ENCODE results near the gene SLC26A6.

Gene SLC26A6

GRCh38 chr3:48641396-48641795, 6.1 kb upstream of the SLC26A6 start:
- TF ChIP-seq, protein P1, sequence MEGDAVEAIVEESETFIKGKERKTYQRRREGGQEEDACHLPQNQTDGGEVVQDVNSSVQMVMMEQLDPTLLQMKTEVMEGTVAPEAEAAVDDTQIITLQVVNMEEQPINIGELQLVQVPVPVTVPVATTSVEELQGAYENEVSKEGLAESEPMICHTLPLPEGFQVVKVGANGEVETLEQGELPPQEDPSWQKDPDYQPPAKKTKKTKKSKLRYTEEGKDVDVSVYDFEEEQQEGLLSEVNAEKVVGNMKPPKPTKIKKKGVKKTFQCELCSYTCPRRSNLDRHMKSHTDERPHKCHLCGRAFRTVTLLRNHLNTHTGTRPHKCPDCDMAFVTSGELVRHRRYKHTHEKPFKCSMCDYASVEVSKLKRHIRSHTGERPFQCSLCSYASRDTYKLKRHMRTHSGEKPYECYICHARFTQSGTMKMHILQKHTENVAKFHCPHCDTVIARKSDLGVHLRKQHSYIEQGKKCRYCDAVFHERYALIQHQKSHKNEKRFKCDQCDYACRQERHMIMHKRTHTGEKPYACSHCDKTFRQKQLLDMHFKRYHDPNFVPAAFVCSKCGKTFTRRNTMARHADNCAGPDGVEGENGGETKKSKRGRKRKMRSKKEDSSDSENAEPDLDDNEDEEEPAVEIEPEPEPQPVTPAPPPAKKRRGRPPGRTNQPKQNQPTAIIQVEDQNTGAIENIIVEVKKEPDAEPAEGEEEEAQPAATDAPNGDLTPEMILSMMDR (IDR thresholded peaks at IDR 0.05; ENCODE audit: insufficient read depth, low read depth, low read length, missing control alignments): no peak
- no peak overlapping the region for H3K4me3 ChIP-seq (ENCODE audit: low read depth, low read length)
- no peak for DNase-seq (ENCODE audit: low read depth)

DNA sequence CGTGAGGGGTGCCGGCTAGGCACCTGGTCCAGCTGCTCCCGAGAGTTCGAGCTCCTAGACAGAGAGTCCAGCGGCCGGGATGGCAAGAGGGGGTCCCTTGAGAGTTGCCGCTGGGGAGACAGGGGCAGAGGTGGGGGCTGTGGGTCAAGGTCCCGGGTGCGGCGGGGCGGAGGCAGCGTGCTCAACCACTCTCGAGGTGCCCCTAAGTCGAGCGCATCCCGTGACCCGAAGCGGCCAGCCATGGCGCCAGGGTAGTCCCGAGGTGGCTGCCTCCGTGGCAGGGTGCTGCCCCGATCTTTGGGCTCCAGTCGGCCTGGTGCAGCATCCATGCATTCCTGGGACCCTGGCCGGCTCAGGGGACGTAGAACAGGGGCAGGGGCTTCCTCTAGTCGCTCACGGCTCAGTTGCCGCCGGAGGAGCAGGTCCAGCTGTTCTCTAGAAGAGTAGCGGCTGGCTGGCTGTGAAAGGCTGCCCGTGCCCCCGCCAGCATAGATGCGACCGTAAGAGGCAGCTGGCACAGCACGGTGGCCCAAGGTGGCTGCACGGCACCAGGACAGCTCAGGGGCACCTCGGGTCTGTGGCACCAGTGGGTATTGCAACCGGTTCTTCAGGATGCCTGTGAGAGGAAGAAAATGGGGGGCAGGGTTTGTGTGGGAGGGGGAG, 4.8 kb upstream of the SLC26A6 start:
- DNase-seq (ENCODE audit: low read depth): no peak
- H3K4me3 ChIP-seq (ENCODE audit: low read depth, low read length): no peak overlapping the region
- TF ChIP-seq, protein P1 (IDR thresholded peaks at IDR 0.05; ENCODE audit: insufficient read depth, low read depth, low read length, missing control alignments): no peak

DNA sequence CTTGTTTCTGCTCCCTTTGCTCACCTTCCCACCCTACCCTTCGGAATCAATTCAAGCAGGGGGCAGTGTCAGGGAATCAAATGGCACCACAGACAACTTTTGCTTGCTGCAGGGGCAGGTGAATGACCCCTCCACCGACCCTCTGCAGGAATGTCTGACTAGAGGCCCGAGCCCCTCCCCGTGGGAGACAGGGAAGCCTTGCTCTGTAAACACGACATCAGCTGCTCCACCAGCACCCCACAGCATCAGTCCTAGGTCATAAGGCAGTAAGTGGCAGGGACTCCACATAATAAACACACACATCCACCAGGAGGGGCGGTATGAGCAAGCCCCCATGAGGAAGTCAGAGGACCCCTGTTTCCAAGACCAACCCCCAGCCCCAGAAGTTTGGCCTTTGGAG, 2.0 kb upstream of the SLC26A6 start:
- H3K4me3 ChIP-seq (ENCODE audit: low read depth, low read length): no peak overlapping the region
- no peak for DNase-seq (ENCODE audit: low read depth)

DNA sequence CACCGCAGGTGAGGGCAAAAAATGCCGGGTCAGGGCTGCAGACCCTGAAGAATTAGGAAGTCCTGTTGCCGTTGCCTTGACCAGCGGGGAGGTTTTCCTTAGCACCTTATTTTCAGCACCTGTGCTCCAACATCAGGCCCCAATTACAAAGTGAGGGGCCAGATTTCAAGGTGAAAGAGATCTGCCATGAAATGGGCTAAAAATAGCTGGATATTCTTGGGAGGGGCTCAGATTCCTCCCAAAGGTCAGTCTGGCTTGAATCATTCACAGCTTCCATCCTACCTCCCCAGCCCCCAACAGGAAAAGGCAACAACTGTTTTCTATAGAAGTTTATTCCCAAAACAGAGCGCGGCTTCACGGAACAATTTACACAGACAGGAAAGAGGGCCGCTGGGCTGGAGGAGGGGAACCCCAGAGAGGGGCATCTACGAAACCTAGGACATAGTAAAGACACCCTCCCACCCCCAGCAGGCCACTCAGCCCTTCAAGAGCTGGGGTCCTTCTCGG, 941 bp upstream of the SLC26A6 start:
- peak overlapping the region; percentile 93 for H3K4me3 ChIP-seq (ENCODE audit: low read depth, low read length)
- TF ChIP-seq, protein P1 (IDR thresholded peaks at IDR 0.05; ENCODE audit: insufficient read depth, low read depth, low read length, missing control alignments): no peak
- no peak for DNase-seq (ENCODE audit: low read depth)

More for the DNA sequence above, 2.0 kb upstream of the SLC26A6 start:
- TF ChIP-seq, protein P1 (IDR thresholded peaks at IDR 0.05; ENCODE audit: insufficient read depth, low read depth, low read length, missing control alignments): no peak

- peak overlapping the region; percentile 93 for H3K4me3 ChIP-seq (ENCODE audit: low read depth, low read length)
- TF ChIP-seq, protein P1 (IDR thresholded peaks at IDR 0.05; ENCODE audit: insufficient read depth, low read depth, low read length, missing control alignments): no peak
- peak; percentile 66 for DNase-seq (ENCODE audit: low read depth)
Measured at GRCh38 chr3:48634661-48635221, 520 bp downstream of the SLC26A6 start.

- no peak for DNase-seq (ENCODE audit: low read depth)
- no peak overlapping the region for H3K4me3 ChIP-seq (ENCODE audit: low read depth, low read length)
- TF ChIP-seq, protein P1 (IDR thresholded peaks at IDR 0.05; ENCODE audit: insufficient read depth, low read depth, low read length, missing control alignments): no peak
Measured at GRCh38 chr3:48633743-48634142, 1.5 kb downstream of the SLC26A6 start.

Data from GM12865 (cell line).